Keratinocyte (primary cell): ENCODE results near the gene GH2. TPM values are rescaled to one million over a fixed set of nuclear protein-coding genes. Genes with fewer than 3 reads are reported as not detected.
"Not testable (repeated sequence)": the region's sequence is repeated elsewhere in the genome, so short reads cannot be mapped to it uniquely, and the experiment has no call there.

Experiments used
- DNase-seq: peaks from one replicate; pipeline ENCODE4 v3.0.0-alpha.2; 2011; ENCODE audit warnings: low read depth, missing footprints, low spot score
- FAIRE-seq: peaks from 2 replicates; lab custom pipeline; 2011; peaks lifted over from hg19 to GRCh38; lab: Jason Lieb, UNC
- H2AFZ ChIP-seq: 2 replicates; pipeline ENCODE4 v1.6.0; 2012; ENCODE audit warnings: low read length, control low read depth, inconsistent platforms; ENCODE audit not compliant: control insufficient read depth
- H3K27ac ChIP-seq: 2 replicates; pipeline ENCODE4 v1.5.1; 2011; ENCODE audit warnings: low read length; ENCODE audit not compliant: control insufficient read depth, insufficient read depth
- H3K27me3 ChIP-seq: 3 replicates; pipeline ENCODE4 v1.6.0; 2011; ENCODE audit warnings: low read length; ENCODE audit not compliant: control insufficient read depth, insufficient read depth; ENCODE audit errors: extremely low read depth
- H3K36me3 ChIP-seq, 2 experiments: 2 replicates in 1 of 2; 3 replicates in 1 of 2; pipeline ENCODE4 v1.5.1; 2011; ENCODE audit warnings: low read length in 2 of 2, mild to moderate bottlenecking in 1 of 2; ENCODE audit not compliant: control insufficient read depth in 2 of 2, insufficient read depth in 2 of 2; ENCODE audit errors: extremely low read depth in 1 of 2
- H3K4me1 ChIP-seq: 3 replicates; pipeline ENCODE4 v1.5.1; 2011; ENCODE audit warnings: low read length; ENCODE audit not compliant: control insufficient read depth, insufficient read depth; ENCODE audit errors: extremely low read depth
- H3K4me2 ChIP-seq: 3 replicates; pipeline ENCODE4 v1.6.0; 2011; ENCODE audit warnings: low read depth, low read length; ENCODE audit not compliant: control insufficient read depth, insufficient read depth; ENCODE audit errors: extremely low read depth
- H3K4me3 ChIP-seq, 3 experiments: fragments of 200-600 bp in 1 of 3; sonication (generic) in 1 of 3; 2 replicates in 2 of 3; 3 replicates in 1 of 3; pipeline ENCODE4 v1.5.1; 2011 to 2016; ENCODE audit warnings: low read length in 3 of 3, mild to moderate bottlenecking in 3 of 3, control low read depth in 2 of 3, inconsistent platforms in 1 of 3, low read depth in 1 of 3, mixed read lengths in 1 of 3, mixed run types in 1 of 3, moderate library complexity in 1 of 3; ENCODE audit not compliant: control insufficient read depth in 2 of 3, insufficient read depth in 2 of 3; ENCODE audit errors: extremely low read depth in 1 of 3
- H3K79me2 ChIP-seq: 2 replicates; pipeline ENCODE4 v1.6.0; 2012; ENCODE audit warnings: low read length; ENCODE audit not compliant: control insufficient read depth, insufficient read depth
- H3K9ac ChIP-seq: 3 replicates; pipeline ENCODE4 v1.6.0; 2011; ENCODE audit warnings: low read length; ENCODE audit not compliant: control insufficient read depth, insufficient read depth; ENCODE audit errors: extremely low read depth
- H3K9me1 ChIP-seq: 3 replicates; pipeline ENCODE4 v1.6.0; 2011; ENCODE audit warnings: low read length; ENCODE audit not compliant: control insufficient read depth, insufficient read depth; ENCODE audit errors: extremely low read depth
- H3K9me3 ChIP-seq: 2 replicates; pipeline ENCODE4 v1.5.1; 2012; ENCODE audit warnings: low read depth, low read length; ENCODE audit not compliant: control insufficient read depth
- H4K20me1 ChIP-seq: 3 replicates; pipeline ENCODE4 v1.6.0; 2011; ENCODE audit warnings: low read length; ENCODE audit not compliant: control insufficient read depth, insufficient read depth; ENCODE audit errors: extremely low read depth
- dilution Hi-C: fragments of 300-500 bp; cut with MboI; formaldehyde crosslinking; loops from one replicate; pipeline ENCODE4 v1.7.0; 2020; ENCODE audit warnings: low sequenced_read_pairs; ENCODE audit not compliant: extremely low pct_ligation_motif_present
- polyA plus RNA-seq, 5 experiments: library from polyadenylated mRNA; depleted of rRNA in 3 of 5; stranded (reverse) in 3 of 5; stranded (forward) in 1 of 5; unstranded in 1 of 5; fragments of >200 nt; gene quantifications; 1 replicate in 1 of 5; 2 replicates in 3 of 5; 3 replicates in 1 of 5; pipeline versions ENCODE4 v1.2.1 to v1.2.3, GENCODE V29; 2011 to 2012; ENCODE audit warnings: missing spikeins in 2 of 5, low read depth in 1 of 5, low replicate concordance in 1 of 5
- TF ChIP-seq, protein P1 (sequence below), 3 experiments: IDR thresholded peaks in 1 of 3; conservative IDR thresholded peaks in 1 of 3; optimal IDR thresholded peaks in 1 of 3; 2 replicates in 2 of 3; 3 replicates in 1 of 3; pipeline versions ENCODE3 to v1.5.1; 2011; ENCODE audit warnings: low read length in 3 of 3, mild to moderate bottlenecking in 3 of 3, moderate library complexity in 2 of 3, control low read depth in 1 of 3, inconsistent platforms in 1 of 3; ENCODE audit not compliant: insufficient read depth in 2 of 3; ENCODE audit errors: extremely low read depth in 1 of 3

Gene GH2
- polyA plus RNA-seq, 1 donor (not counting 4 experiments of a cell fraction or from before 2014, with no cell fraction given) = not detected

- H3K27me3 ChIP-seq, H4K20me1 ChIP-seq, dilution Hi-C loops, H3K79me2 ChIP-seq, H3K4me1 ChIP-seq, FAIRE-seq, H3K9me3 ChIP-seq, H3K9ac ChIP-seq, H2AFZ ChIP-seq, H3K36me3 ChIP-seq, H3K4me3 ChIP-seq, H3K9me1 ChIP-seq, H3K27ac ChIP-seq, DNase-seq, H3K4me2 ChIP-seq: not testable (repeated sequence)
- TF ChIP-seq, protein P1, sequence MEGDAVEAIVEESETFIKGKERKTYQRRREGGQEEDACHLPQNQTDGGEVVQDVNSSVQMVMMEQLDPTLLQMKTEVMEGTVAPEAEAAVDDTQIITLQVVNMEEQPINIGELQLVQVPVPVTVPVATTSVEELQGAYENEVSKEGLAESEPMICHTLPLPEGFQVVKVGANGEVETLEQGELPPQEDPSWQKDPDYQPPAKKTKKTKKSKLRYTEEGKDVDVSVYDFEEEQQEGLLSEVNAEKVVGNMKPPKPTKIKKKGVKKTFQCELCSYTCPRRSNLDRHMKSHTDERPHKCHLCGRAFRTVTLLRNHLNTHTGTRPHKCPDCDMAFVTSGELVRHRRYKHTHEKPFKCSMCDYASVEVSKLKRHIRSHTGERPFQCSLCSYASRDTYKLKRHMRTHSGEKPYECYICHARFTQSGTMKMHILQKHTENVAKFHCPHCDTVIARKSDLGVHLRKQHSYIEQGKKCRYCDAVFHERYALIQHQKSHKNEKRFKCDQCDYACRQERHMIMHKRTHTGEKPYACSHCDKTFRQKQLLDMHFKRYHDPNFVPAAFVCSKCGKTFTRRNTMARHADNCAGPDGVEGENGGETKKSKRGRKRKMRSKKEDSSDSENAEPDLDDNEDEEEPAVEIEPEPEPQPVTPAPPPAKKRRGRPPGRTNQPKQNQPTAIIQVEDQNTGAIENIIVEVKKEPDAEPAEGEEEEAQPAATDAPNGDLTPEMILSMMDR (optimal IDR thresholded peaks at IDR 0.05 in 1 of 3, IDR thresholded peaks at IDR 0.05 in 1 of 3, conservative IDR thresholded peaks at IDR 0.05 in 1 of 3; ENCODE audit: extremely low read depth in 1 of 3, insufficient read depth in 2 of 3, low read length in 3 of 3) = peak in 1 of 3 experiments; percentile 6
Observed at GRCh38 chr17:63903787-63904201, 22.1 kb upstream of the GH2 start.

GRCh38 chr17:63901971-63902370, 20.2 kb upstream of the GH2 start:
- H3K9me3 ChIP-seq, H3K9ac ChIP-seq, FAIRE-seq, dilution Hi-C loops, H3K36me3 ChIP-seq, H3K27me3 ChIP-seq, H3K4me3 ChIP-seq, H3K4me1 ChIP-seq, H4K20me1 ChIP-seq, H3K27ac ChIP-seq, H3K79me2 ChIP-seq, DNase-seq, H3K9me1 ChIP-seq, H3K4me2 ChIP-seq, H2AFZ ChIP-seq: not testable (repeated sequence)

DNA sequence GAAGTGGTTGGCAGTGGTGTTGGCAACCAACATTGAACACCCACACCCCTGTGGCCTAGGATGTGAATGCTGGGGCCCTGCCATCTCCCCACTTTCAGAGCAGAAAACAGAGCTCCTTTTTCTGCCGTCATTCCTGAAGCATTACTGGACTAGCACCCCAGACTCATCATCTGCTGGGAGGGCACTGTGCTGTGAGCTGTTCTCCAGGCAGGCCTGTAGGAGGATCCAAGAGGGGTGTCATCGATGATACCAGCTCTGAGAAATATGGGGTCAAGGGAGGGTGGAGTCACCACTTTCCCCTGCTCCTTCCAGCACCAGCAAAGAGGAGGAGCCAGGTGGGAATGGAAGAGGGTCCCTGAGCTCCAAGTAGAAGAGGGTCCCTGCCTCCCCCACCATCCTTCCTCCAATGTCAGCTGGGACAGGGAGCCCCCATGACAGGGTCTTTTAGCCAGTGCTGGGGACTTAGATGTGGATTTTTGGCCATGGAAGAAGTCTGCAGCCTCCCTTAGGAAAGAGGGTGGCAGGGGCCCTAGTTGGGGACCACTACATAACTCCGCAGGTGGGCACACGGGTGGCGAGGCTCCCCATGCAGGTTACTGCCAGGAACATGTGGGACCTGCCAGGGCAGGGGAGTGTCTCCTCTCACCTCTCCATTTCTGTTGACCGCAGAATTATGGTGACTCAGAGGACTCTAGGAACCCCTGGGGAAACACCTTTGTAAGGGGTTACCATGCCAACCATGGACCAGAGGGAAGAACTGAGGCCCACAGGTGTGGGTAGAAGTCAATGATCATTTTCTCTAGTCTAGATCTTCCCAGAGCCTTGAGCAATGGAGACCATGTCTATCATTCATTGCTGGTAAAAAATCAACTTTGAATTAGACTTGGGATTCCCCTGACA, 17.4 kb upstream of the GH2 start:
- H3K9me3 ChIP-seq, FAIRE-seq, H3K27me3 ChIP-seq, H3K36me3 ChIP-seq, H3K4me2 ChIP-seq, H3K79me2 ChIP-seq, H3K4me3 ChIP-seq, dilution Hi-C loops, H3K27ac ChIP-seq, H4K20me1 ChIP-seq, H3K9ac ChIP-seq, H3K9me1 ChIP-seq, H3K4me1 ChIP-seq, H2AFZ ChIP-seq, DNase-seq: not testable (repeated sequence)

DNA sequence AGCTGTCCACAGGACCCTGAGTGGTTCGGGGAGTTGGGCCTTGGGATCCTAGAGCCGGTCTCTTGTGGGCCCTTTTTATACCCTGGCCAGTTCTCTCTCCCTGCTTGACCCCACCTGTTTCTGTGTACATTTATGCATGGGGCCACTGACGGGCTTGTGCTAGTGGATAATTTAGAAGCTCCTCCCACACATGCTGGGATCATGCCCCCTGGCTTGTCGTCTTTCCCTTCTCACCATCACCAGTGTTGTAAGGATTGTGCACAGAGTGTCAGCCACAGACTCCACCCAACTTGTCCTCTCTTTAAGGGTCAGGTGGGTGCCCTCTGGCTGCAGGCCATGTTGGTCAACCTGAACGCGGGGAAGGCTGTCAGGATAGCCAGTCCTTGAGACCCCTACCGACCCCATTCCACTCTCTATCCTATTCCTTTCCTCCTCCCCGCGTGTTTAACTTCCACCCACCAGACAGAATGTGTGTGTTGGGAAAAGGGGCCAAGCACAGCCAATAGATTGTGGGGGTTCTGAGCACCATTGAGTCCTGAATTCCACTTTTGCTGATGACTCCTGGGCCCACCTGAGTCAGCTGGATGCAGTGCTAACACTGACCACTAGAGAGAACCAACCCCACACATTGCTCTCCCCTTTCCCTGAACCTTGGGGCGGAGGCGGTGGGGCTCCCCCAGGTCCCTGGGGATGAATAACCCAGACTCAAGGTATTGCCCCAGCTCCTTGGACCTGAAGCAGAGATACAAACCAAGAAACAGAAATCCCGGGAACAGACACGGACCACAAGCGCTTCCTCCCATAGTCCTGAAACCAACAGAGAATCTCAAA, 15.0 kb upstream of the GH2 start, which contains the start of gene CSH1:
Gene CSH1, minus strand, starts transcription at position 51 of the 831 bp plus-strand sequence. CDS start 63 bp downstream, outside the sequence.
- FAIRE-seq, H3K9me3 ChIP-seq, H3K4me1 ChIP-seq, dilution Hi-C loops, H3K9ac ChIP-seq, DNase-seq, H3K4me3 ChIP-seq, H3K79me2 ChIP-seq, H3K27me3 ChIP-seq, H3K36me3 ChIP-seq, H2AFZ ChIP-seq, H3K9me1 ChIP-seq, H3K27ac ChIP-seq, H3K4me2 ChIP-seq, H4K20me1 ChIP-seq: not testable (repeated sequence)
